Liver (tissue), 9 donors: Measurements from ENCODE around the gene MID1. TPM values are rescaled to one million over a fixed set of nuclear protein-coding genes. Genes with fewer than 3 reads are reported as not detected.

Experiments
- DNase-seq: peaks from one replicate; pipeline ENCODE4 v3.0.0-alpha.2; 2017; ENCODE audit warnings: low spot score
- H3K27ac ChIP-seq, 2 donors: one replicate each; pipeline ENCODE4 v1.7.0; 2013; ENCODE audit warnings: inconsistent platforms in 2 of 2, low read length in 2 of 2, control low read depth in 1 of 2, low read depth in 1 of 2, mild to moderate bottlenecking in 1 of 2
- H3K27me3 ChIP-seq, 4 donors: one replicate each; pipeline versions ENCODE4 v1.6.1 to v1.7.0; 2013; ENCODE audit warnings: low read length in 3 of 4, inconsistent platforms in 1 of 4, mild to moderate bottlenecking in 1 of 4, moderate library complexity in 1 of 4; ENCODE audit not compliant: control insufficient read depth in 4 of 4, insufficient read depth in 4 of 4
- H3K36me3 ChIP-seq, 4 donors: one replicate each; pipeline versions ENCODE4 v1.6.1 to v1.7.0; 2013; ENCODE audit warnings: low read length in 3 of 4, mild to moderate bottlenecking in 3 of 4, low read depth in 1 of 4, moderate library complexity in 1 of 4; ENCODE audit not compliant: control insufficient read depth in 4 of 4, insufficient read depth in 3 of 4
- H3K4me1 ChIP-seq, 4 donors: one replicate each; pipeline versions ENCODE4 v1.6.1 to v1.7.0; 2013; ENCODE audit warnings: low read length in 3 of 4, mild to moderate bottlenecking in 3 of 4, moderate library complexity in 1 of 4; ENCODE audit not compliant: control insufficient read depth in 4 of 4, insufficient read depth in 4 of 4
- H3K4me3 ChIP-seq, 3 donors: one replicate each; pipeline versions ENCODE4 v1.6.1 to v1.7.0; 2013; ENCODE audit warnings: low read length in 3 of 3, control low read depth in 1 of 3, low read depth in 1 of 3, mild to moderate bottlenecking in 1 of 3
- H3K9ac ChIP-seq, 2 donors: one replicate each; pipeline ENCODE4 v1.7.0; 2013; ENCODE audit warnings: low read length in 2 of 2, mild to moderate bottlenecking in 2 of 2, moderate library complexity in 2 of 2, control low read depth in 1 of 2, low read depth in 1 of 2
- H3K9me3 ChIP-seq, 4 donors: one replicate each; pipeline versions ENCODE4 v1.6.1 to v1.7.0; 2013; ENCODE audit warnings: low read length in 3 of 4; ENCODE audit not compliant: control insufficient read depth in 4 of 4
- EGR1 ChIP-seq, 2 donors: IDR thresholded peaks; 2 replicates each; pipeline ENCODE4 v1.6.1; 2016 to 2018; ENCODE audit warnings: antibody characterized with exemption in 2 of 2, low read depth in 2 of 2
- FOXA1 ChIP-seq: IDR thresholded peaks from 2 replicates; pipeline ENCODE4 v1.6.1; 2016; ENCODE audit warnings: antibody characterized with exemption
- FOXA2 ChIP-seq: IDR thresholded peaks from 2 replicates; pipeline ENCODE4 v1.6.1; 2016; ENCODE audit warnings: antibody characterized with exemption
- GABPA ChIP-seq, 2 donors: IDR thresholded peaks in 1 of 2; conservative IDR thresholded peaks in 1 of 2; 2 replicates each; pipeline ENCODE4 v1.6.1; 2016; ENCODE audit warnings: antibody characterized with exemption in 2 of 2, mild to moderate bottlenecking in 1 of 2, moderate library complexity in 1 of 2
- HNF4A ChIP-seq, 2 donors: conservative IDR thresholded peaks; 2 replicates each; pipeline ENCODE4 v1.6.1; 2016; ENCODE audit warnings: antibody characterized with exemption in 2 of 2, mild to moderate bottlenecking in 2 of 2
- HNF4G ChIP-seq: IDR thresholded peaks from 2 replicates; pipeline ENCODE4 v1.6.1; 2016; ENCODE audit warnings: antibody characterized with exemption
- JUND ChIP-seq, 2 donors: IDR thresholded peaks; 2 replicates each; pipeline ENCODE4 v1.6.1; 2016; ENCODE audit warnings: antibody characterized with exemption in 2 of 2
- MAX ChIP-seq: IDR thresholded peaks from 2 replicates; pipeline ENCODE4 v1.6.1; 2016; ENCODE audit warnings: antibody characterized with exemption
- NR2F2 ChIP-seq: IDR thresholded peaks from 2 replicates; pipeline ENCODE4 v1.6.1; 2016; ENCODE audit warnings: antibody characterized with exemption
- RAD21 ChIP-seq, 2 donors: IDR thresholded peaks; 2 replicates each; pipeline ENCODE4 v1.6.1; 2016; ENCODE audit warnings: antibody characterized with exemption in 2 of 2, mild to moderate bottlenecking in 2 of 2
- RXRA ChIP-seq, 2 donors: IDR thresholded peaks; 2 replicates each; pipeline ENCODE4 v1.6.1; 2017 to 2018; ENCODE audit warnings: antibody characterized with exemption in 2 of 2, mild to moderate bottlenecking in 1 of 2
- SP1 ChIP-seq: IDR thresholded peaks from 2 replicates; pipeline ENCODE4 v1.6.1; 2018; ENCODE audit warnings: antibody characterized with exemption, mild to moderate bottlenecking
- TAF1 ChIP-seq: conservative IDR thresholded peaks from 2 replicates; pipeline ENCODE4 v1.6.1; 2016; ENCODE audit warnings: antibody characterized with exemption, mild to moderate bottlenecking
- YY1 ChIP-seq: IDR thresholded peaks from 2 replicates; pipeline ENCODE4 v1.6.1; 2016; ENCODE audit warnings: antibody characterized with exemption, mild to moderate bottlenecking
- WGBS: extraction: QIAGEN DNeasy Blood & Tissue Kit; methylation state at CpG from one replicate; pipeline ENCODE4 v1.1.7; 2013; 5-methylcytosine and 5-hydroxymethylcytosine counted together
- polyA plus RNA-seq, 2 donors: library from polyadenylated mRNA; stranded (reverse) in 1 of 2; unstranded in 1 of 2; fragments of 200-250 nt in 1 of 2; fragments of >200 nt in 1 of 2; fragmentation: Nextera tagmentation in 1 of 2; extraction: Ambion mirVana in 1 of 2; gene quantifications; one replicate each; pipeline versions ENCODE4 v1.2.1 to v1.2.3, GENCODE V29; 2013 to 2015
- total RNA-seq, 2 donors: library from RNA; depleted of rRNA; stranded (reverse); fragments of >200 nt; gene quantifications; one replicate each; pipeline ENCODE4 v1.2.3, GENCODE V29; 2014
- TF ChIP-seq, protein P1 (sequence below): fragments of 150-350 bp; IDR thresholded peaks from 2 replicates; pipeline ENCODE4 v1.5.1; 2017; ENCODE audit warnings: improper control_type of control experiment, low read depth, low read length; ENCODE audit not compliant: missing input control
- TF ChIP-seq, protein P2 (sequence below): IDR thresholded peaks from 2 replicates; pipeline ENCODE4 v1.6.1; 2016; ENCODE audit warnings: antibody characterized with exemption
- TF ChIP-seq, protein P3 (sequence below): IDR thresholded peaks from 2 replicates; pipeline ENCODE4 v1.6.1; 2016; ENCODE audit warnings: antibody characterized with exemption, mild to moderate bottlenecking
- donor health status: healthy.
- donor health status: healthy.
- donor health status: healthy.
- donor health status: healthy.
- donor health status: healthy.

The MID1 gene
- total and polyA plus RNA-seq, 4 donors = 1.8 to 7.9 (median 4.2) TPM

DNA sequence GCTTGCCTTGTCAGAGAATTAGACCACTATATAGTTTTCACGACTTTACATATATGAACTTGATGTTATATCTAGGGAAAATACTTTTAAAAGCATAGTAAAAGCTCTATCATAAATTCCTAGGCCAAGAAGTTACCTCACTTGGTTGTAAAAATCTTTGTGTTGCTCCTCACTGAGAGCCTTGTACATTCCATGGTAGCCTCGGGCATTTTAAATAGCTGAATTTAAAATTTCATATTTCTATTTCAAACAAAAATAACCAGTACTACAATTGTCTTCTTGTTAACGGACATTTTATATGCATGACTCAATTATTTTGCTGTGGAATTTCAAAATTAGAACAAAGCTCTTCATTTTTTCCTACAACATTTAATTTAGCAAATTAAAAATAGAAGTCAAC, 107.6 kb downstream of the MID1 start (continued):
- TF ChIP-seq, protein P1, sequence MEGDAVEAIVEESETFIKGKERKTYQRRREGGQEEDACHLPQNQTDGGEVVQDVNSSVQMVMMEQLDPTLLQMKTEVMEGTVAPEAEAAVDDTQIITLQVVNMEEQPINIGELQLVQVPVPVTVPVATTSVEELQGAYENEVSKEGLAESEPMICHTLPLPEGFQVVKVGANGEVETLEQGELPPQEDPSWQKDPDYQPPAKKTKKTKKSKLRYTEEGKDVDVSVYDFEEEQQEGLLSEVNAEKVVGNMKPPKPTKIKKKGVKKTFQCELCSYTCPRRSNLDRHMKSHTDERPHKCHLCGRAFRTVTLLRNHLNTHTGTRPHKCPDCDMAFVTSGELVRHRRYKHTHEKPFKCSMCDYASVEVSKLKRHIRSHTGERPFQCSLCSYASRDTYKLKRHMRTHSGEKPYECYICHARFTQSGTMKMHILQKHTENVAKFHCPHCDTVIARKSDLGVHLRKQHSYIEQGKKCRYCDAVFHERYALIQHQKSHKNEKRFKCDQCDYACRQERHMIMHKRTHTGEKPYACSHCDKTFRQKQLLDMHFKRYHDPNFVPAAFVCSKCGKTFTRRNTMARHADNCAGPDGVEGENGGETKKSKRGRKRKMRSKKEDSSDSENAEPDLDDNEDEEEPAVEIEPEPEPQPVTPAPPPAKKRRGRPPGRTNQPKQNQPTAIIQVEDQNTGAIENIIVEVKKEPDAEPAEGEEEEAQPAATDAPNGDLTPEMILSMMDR = no peak
- TF ChIP-seq TAF1 (no peak), YY1 (no peak), FOXA2 (no peak), HNF4G (no peak), NR2F2 (no peak), EGR1 (IDR thresholded peaks at IDR 0.05; ENCODE audit: low read depth in 2 of 2) (no peak), RXRA (IDR thresholded peaks at IDR 0.05) (no peak), JUND (IDR thresholded peaks at IDR 0.05) (no peak), SP1 (no peak)

DNA sequence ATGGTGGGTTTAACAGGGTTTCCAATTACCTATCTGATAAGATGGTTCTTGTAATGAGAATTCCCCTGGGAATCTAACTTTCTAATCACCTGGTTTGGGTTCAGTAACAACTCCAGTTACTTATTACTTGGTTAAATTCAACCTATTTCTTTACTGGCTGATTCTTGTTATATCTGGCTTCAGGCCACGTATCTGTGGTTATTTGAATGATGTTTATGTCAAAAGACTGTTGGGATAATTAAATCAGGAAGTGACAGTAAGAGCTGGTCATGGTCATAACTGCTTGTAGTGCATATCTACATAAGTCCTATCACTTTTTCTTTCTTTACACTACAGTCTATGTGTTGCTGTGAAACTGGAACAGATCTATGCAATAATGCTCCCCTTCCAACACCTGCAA, 108.1 kb downstream of the MID1 start:
- Histone ChIP-seq H3K36me3 (no peaks in the 10 kb centered on the region), H3K27ac (no peak overlapping the region), H3K4me1 (peaks cover 0 to 3% (median 0%) of the 10 kb centered on the region in 4 donors), H3K9ac (no peak overlapping the region), H3K27me3 (no peaks in the 10 kb centered on the region), H3K4me3 (no peak overlapping the region), H3K9me3 (no peaks in the 10 kb centered on the region)
- no peak for TF ChIP-seq GABPA (IDR thresholded peaks at IDR 0.05 in 1 of 2, conservative IDR thresholded peaks at IDR 0.05 in 1 of 2)
- no peak for TF ChIP-seq RAD21 (IDR thresholded peaks at IDR 0.05)
- no peak for TF ChIP-seq FOXA2
- no peak for TF ChIP-seq SP1
- TF ChIP-seq, protein P1 = no peak
- no peak for TF ChIP-seq MAX
- no peak for TF ChIP-seq HNF4G
- no peak for TF ChIP-seq EGR1 (IDR thresholded peaks at IDR 0.05; ENCODE audit: low read depth in 2 of 2)
- TF ChIP-seq FOXA1 = no peak
- no peak for TF ChIP-seq HNF4A (conservative IDR thresholded peaks at IDR 0.05)
- DNase-seq = no peak
- WGBS = 70% methylated on average over 1 of the region's 1 CpG

DNA sequence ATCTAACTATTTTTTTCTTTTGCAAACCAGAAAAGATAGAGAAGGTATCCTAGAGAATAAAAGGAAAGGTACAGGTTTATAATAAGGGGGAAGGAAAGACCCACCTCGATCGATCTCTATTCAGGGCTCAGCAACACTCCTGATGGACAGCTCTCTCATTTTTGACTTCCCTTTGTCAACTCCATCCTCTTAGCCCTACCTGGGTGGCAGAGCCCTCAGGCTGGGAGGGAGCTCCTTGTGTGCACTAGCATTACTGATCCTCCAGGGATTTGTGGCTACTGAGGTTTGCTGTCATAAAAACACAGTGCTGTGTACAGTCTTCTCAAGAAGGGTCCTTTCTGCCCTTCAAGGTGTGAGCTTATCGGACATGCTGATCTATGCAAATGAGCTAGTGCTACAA, 111.0 kb downstream of the MID1 start:
- 92% methylated on average over 3 of the region's 3 CpGs for WGBS
- no peak for TF ChIP-seq MAX
- no peak for TF ChIP-seq RXRA (IDR thresholded peaks at IDR 0.05)
- TF ChIP-seq, protein P1 = no peak
- no peak for TF ChIP-seq FOXA2
- TF ChIP-seq, protein P2, sequence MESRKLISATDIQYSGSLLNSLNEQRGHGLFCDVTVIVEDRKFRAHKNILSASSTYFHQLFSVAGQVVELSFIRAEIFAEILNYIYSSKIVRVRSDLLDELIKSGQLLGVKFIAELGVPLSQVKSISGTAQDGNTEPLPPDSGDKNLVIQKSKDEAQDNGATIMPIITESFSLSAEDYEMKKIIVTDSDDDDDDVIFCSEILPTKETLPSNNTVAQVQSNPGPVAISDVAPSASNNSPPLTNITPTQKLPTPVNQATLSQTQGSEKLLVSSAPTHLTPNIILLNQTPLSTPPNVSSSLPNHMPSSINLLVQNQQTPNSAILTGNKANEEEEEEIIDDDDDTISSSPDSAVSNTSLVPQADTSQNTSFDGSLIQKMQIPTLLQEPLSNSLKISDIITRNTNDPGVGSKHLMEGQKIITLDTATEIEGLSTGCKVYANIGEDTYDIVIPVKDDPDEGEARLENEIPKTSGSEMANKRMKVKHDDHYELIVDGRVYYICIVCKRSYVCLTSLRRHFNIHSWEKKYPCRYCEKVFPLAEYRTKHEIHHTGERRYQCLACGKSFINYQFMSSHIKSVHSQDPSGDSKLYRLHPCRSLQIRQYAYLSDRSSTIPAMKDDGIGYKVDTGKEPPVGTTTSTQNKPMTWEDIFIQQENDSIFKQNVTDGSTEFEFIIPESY = no peak
- TF ChIP-seq NR2F2 = no peak
- TF ChIP-seq SP1 = no peak
- TF ChIP-seq TAF1 = no peak
- TF ChIP-seq, protein P3, sequence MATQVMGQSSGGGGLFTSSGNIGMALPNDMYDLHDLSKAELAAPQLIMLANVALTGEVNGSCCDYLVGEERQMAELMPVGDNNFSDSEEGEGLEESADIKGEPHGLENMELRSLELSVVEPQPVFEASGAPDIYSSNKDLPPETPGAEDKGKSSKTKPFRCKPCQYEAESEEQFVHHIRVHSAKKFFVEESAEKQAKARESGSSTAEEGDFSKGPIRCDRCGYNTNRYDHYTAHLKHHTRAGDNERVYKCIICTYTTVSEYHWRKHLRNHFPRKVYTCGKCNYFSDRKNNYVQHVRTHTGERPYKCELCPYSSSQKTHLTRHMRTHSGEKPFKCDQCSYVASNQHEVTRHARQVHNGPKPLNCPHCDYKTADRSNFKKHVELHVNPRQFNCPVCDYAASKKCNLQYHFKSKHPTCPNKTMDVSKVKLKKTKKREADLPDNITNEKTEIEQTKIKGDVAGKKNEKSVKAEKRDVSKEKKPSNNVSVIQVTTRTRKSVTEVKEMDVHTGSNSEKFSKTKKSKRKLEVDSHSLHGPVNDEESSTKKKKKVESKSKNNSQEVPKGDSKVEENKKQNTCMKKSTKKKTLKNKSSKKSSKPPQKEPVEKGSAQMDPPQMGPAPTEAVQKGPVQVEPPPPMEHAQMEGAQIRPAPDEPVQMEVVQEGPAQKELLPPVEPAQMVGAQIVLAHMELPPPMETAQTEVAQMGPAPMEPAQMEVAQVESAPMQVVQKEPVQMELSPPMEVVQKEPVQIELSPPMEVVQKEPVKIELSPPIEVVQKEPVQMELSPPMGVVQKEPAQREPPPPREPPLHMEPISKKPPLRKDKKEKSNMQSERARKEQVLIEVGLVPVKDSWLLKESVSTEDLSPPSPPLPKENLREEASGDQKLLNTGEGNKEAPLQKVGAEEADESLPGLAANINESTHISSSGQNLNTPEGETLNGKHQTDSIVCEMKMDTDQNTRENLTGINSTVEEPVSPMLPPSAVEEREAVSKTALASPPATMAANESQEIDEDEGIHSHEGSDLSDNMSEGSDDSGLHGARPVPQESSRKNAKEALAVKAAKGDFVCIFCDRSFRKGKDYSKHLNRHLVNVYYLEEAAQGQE = no peak
- TF ChIP-seq HNF4A (conservative IDR thresholded peaks at IDR 0.05) = no peak
- no peak for TF ChIP-seq JUND (IDR thresholded peaks at IDR 0.05)
- TF ChIP-seq EGR1 (IDR thresholded peaks at IDR 0.05; ENCODE audit: low read depth in 2 of 2) = no peak
- no peaks in the 10 kb centered on the region for H3K36me3 ChIP-seq
- no peaks in the 10 kb centered on the region for H3K4me1 ChIP-seq
- no peak overlapping the region for H3K4me3 ChIP-seq
- no peaks in the 10 kb centered on the region for H3K9me3 ChIP-seq
- no peak overlapping the region for H3K27ac ChIP-seq
- DNase-seq = no peak
- H3K9ac ChIP-seq = no peak overlapping the region
- no peaks in the 10 kb centered on the region for H3K27me3 ChIP-seq
